ENCODE measurements around the gene CXorf66.
"Not testable (repeated sequence)": the region's sequence is repeated elsewhere in the genome, so short reads cannot be mapped to it uniquely, and the experiment has no call there.

CXorf66 gene

GRCh38 chrX:139924696-139925095, 40.6 kb downstream of the CXorf66 start:
- no peak for DNase-seq

- peak in 1 of 2 experiments; percentile 26 for DNase-seq
These were observed 41.1 kb downstream of the CXorf66 start for GRCh38 chrX:139924069-139924695.

- DNase-seq, result not testable (repeated sequence)
These were observed 44.2 kb downstream of the CXorf66 start for GRCh38 chrX:139921142-139921541.

- DNase-seq, result no peak
These were observed 45.0 kb downstream of the CXorf66 start for GRCh38 chrX:139920316-139920715.

DNA sequence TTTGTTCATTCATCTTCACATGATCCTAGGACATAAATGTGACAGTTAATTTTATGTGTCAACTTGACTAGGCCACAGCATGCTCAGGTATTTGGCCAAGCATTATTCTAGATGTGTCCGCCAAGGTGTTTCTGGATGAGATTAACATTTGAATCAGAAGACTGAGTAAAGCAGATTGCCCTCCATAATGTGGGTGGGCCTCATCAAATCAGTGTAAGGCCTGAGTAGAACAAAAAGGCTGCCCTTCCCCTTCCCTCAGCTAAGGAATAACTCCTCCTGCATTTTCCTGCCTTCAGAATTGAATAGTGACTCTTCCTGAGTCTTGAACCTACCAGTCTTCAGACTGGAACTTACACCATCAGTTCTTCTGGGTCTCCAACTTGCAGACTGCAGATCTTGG, 50.9 kb downstream of the CXorf66 start:
- DNase-seq, result no peak

DNA sequence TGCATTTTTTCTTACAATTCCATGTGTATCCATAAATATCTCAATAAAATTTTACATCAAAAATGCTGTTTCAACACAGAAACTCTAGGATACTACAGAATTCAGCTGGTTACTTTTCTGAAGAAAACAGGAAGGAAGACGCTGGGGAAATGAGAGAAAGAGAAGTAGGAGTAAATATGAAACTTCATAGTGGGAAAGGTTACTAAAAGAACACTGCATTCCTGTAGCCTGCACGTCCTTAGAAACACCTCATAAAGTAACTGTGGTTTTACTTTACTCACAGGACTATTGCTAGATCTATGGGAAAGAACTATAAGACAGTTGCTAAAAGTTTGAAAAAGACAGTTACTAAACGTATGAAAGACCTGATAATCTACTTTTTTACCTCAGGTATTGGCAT, 55.6 kb downstream of the CXorf66 start:
- DNase-seq, result no peak

DNA sequence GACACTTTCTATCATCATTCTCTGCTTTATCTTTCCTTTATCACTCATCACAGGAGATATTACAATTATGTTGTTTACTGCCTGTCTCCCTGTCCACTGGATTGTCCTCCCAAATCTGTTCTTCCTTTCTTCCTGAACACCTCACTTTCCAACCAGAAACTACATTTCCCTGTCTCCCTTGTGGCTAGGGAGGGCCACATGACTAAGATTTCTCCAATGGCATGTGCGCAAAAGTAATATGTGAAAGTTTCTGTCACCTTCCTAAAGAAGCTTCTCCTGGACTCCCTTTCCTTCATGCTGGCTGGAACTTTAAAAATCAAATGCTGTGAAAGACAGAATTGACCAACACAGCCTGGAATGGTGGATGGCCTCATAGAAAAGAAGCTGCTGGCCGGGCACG, 58.2 kb downstream of the CXorf66 start:
- no peak for DNase-seq

GRCh38 chrX:139905743-139906142, 59.6 kb downstream of the CXorf66 start:
- DNase-seq, result no peak

All from NCI-H446 (cell line).